Gastroesophageal sphincter (tissue), 3 donors: Measurements from ENCODE around the gene FAM168B.

ENCODE experiments used
- CTCF ChIP-seq, 4 experiments: fragments of 200-600 bp in 2 of 4; fragments of 450-650 bp in 2 of 4; sonication (generic) in 1 of 4; IDR thresholded peaks; one replicate each; pipeline ENCODE4 v1.5.1; 2017 to 2019; ENCODE audit warnings: antibody characterized with exemption in 4 of 4, mild to moderate bottlenecking in 2 of 4, moderate library complexity in 2 of 4
- POLR2A ChIP-seq, 2 donors: fragments of 450-650 bp; IDR thresholded peaks; one replicate each; pipeline ENCODE4 v1.6.1; 2017; ENCODE audit warnings: antibody characterized with exemption in 2 of 2, mild to moderate bottlenecking in 2 of 2, moderate library complexity in 1 of 2
- POLR2AphosphoS5 ChIP-seq: sonication (generic); formaldehyde crosslinking; IDR thresholded peaks from one replicate; pipeline ENCODE4 v1.6.1; 2017; ENCODE audit warnings: antibody characterized with exemption

DNA sequence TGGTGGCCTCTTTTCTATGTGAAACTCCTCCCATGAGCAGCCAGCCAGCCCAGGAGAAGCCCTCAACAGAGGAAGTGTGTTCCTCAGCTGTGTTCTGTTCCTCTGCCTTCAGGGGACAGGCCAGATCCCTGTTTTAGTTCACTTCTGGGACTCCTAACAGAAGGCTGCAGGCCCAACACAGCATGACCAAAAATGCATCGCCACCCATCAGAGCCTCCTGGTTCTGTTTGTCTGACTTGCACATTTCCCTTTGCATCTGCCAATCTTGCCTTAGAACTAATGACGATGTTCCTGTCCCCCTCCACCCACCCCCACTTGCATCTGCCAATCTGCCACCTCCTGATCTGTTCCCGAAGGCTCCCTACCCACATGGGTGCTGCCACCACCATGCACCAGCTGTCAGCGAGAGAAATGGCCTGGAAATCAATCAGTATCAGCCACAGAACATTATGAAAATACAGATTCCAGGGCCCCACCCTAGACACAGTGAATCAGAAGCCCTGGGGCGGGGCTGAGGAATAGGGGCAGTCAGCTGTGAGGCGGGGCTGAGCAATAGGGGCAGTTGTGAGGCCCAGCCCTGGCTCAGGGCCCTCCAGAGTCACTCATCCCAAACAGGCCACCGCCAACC, 51.0 kb downstream of the FAM168B start:
- no peak for TF ChIP-seq CTCF (IDR thresholded peaks at IDR 0.05)
- no peak for TF ChIP-seq POLR2A (IDR thresholded peaks at IDR 0.05)
- no peak for TF ChIP-seq POLR2AphosphoS5
